ENCODE results near the gene OPRL1.
"Not testable (repeated sequence)": the region's sequence is repeated elsewhere in the genome, so short reads cannot be mapped to it uniquely, and the experiment has no call there.

Gene OPRL1

GRCh38 chr20:64116016-64116415 is 36.1 kb downstream of the OPRL1 start:
- WGBS (ENCODE audit: extremely low coverage, insufficient coverage, insufficient read length) = no CpG with 5 or more reads among the region's 21 CpGs
- Histone ChIP-seq H2BK120ac (ENCODE audit: insufficient read depth, low read length, poor library complexity) (no peak overlapping the region), H3K36me3 (ENCODE audit: control insufficient read depth in 1 of 2, insufficient read depth in 2 of 2, low read length in 2 of 2) (no peaks in the 10 kb centered on the region), H3K4me3 (ENCODE audit: low read depth, low read length) (no peak overlapping the region), H3K4ac (ENCODE audit: low read depth, low read length) (no peak overlapping the region), H2AFZ (ENCODE audit: insufficient read depth, low read length, poor library complexity) (no peak overlapping the region), H4K8ac (ENCODE audit: low read depth, low read length) (no peak overlapping the region), H3K27ac (ENCODE audit: low read depth, low read length) (no peak overlapping the region), H4K12ac (ENCODE audit: low read depth, low read length) (no peak overlapping the region), H3K14ac (ENCODE audit: low read length) (no peak overlapping the region), H3K23ac (ENCODE audit: low read length) (no peak overlapping the region), H3K18ac (ENCODE audit: low read length) (no peak overlapping the region), H3K4me2 (ENCODE audit: low read length) (no peak overlapping the region), H3K4me1 (ENCODE audit: control insufficient read depth in 1 of 2, insufficient read depth in 2 of 2, low read length in 2 of 2) (peaks cover 0 to 2% of the 10 kb centered on the region in 2 experiments), H2BK5ac (ENCODE audit: low read depth, low read length, poor library complexity) (no peak overlapping the region), H3K9ac (ENCODE audit: low read length) (no peak overlapping the region), H3K79me2 (ENCODE audit: control insufficient read depth, insufficient read depth, low read length, poor library complexity) (no peaks in the 10 kb centered on the region), H2AK5ac (ENCODE audit: low read length) (no peak overlapping the region), H2BK12ac (ENCODE audit: low read length) (no peak overlapping the region), H3K27me3 (ENCODE audit: insufficient read depth, low read length) (no peaks in the 10 kb centered on the region), H3K79me1 (ENCODE audit: low read length) (no peaks in the 10 kb centered on the region), H4K91ac (ENCODE audit: low read depth, low read length) (no peak overlapping the region), H3K9me3 (ENCODE audit: insufficient read depth, low read depth, low read length) (peaks cover 1% of the 10 kb centered on the region)
- no peak for DNase-seq

DNA sequence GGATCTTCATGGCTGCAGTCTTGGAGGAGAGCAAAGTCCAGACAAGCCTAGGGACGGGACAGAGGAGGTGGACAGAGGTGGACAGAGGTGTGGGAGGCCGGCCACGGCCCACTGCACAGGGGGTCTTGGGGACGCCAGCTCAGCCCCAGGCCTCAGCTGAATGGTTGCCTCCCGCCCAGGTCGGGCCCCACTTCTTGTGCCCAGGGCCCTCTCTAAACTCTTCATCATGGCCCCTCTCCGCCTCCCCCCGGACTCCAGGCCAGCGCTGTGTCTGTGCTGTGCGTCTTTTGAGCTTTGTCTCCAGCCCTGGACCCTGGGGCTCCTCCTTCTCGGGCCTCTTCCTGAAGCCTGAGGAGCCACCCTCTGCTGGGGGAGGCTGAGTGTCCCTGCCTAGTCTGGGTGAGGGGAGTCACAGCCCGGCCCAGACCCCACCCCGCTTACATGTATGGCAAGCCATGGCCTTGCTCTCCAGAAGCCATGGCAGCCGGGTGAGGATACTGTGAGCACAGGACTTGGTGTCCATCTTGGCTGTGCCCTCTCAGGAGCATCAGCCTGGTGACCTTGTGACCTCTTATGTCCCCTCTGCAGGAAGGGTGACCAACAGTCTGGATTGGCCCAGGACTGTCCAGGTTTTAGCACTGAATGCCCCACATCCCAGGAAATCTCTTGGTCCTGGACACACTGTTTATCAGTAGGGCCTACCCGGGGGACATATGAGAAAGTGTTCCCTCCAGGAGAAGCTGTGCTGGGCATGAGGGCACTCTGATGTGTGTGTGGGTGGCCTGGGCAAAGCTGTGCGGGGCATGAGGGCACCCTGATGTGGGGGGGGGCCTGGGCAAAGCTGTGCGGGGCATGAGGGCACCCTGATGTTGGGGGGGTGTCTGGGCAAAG is 36.9 kb downstream of the OPRL1 start:
- H3K18ac ChIP-seq (ENCODE audit: low read length) = no peak overlapping the region
- H3K4ac ChIP-seq (ENCODE audit: low read depth, low read length) = no peak overlapping the region
- DNase-seq = no peak
- H3K36me3 ChIP-seq (ENCODE audit: control insufficient read depth in 1 of 2, insufficient read depth in 2 of 2, low read length in 2 of 2) = no peaks in the 10 kb centered on the region
- H3K79me1 ChIP-seq (ENCODE audit: low read length) = no peaks in the 10 kb centered on the region
- H3K9ac ChIP-seq (ENCODE audit: low read length) = no peak overlapping the region
- peaks cover 1% of the 10 kb centered on the region for H3K9me3 ChIP-seq (ENCODE audit: insufficient read depth, low read depth, low read length)
- no CpG with 5 or more reads among the region's 17 CpGs for WGBS (ENCODE audit: extremely low coverage, insufficient coverage, insufficient read length)
- H4K12ac ChIP-seq (ENCODE audit: low read depth, low read length) = no peak overlapping the region
- no peaks in the 10 kb centered on the region for H3K27me3 ChIP-seq (ENCODE audit: insufficient read depth, low read length)
- H2AFZ ChIP-seq (ENCODE audit: insufficient read depth, low read length, poor library complexity) = no peak overlapping the region
- H3K79me2 ChIP-seq (ENCODE audit: control insufficient read depth, insufficient read depth, low read length, poor library complexity) = no peaks in the 10 kb centered on the region
- no peak overlapping the region for H2BK12ac ChIP-seq (ENCODE audit: low read length)
- H3K4me3 ChIP-seq (ENCODE audit: low read depth, low read length) = no peak overlapping the region
- peaks cover 0 to 2% of the 10 kb centered on the region in 2 experiments for H3K4me1 ChIP-seq (ENCODE audit: control insufficient read depth in 1 of 2, insufficient read depth in 2 of 2, low read length in 2 of 2)
- H2BK5ac ChIP-seq (ENCODE audit: low read depth, low read length, poor library complexity) = no peak overlapping the region
- no peak overlapping the region for H3K27ac ChIP-seq (ENCODE audit: low read depth, low read length)
- H2BK120ac ChIP-seq (ENCODE audit: insufficient read depth, low read length, poor library complexity) = no peak overlapping the region
- no peak overlapping the region for H3K14ac ChIP-seq (ENCODE audit: low read length)
- H2AK5ac ChIP-seq (ENCODE audit: low read length) = no peak overlapping the region
- no peak overlapping the region for H3K4me2 ChIP-seq (ENCODE audit: low read length)
- no peak overlapping the region for H4K91ac ChIP-seq (ENCODE audit: low read depth, low read length)
- H4K8ac ChIP-seq (ENCODE audit: low read depth, low read length) = no peak overlapping the region
- no peak overlapping the region for H3K23ac ChIP-seq (ENCODE audit: low read length)

- not testable (repeated sequence) for H3K36me3 ChIP-seq (ENCODE audit: control insufficient read depth in 1 of 2, insufficient read depth in 2 of 2, low read length in 2 of 2); H3K4me1 ChIP-seq (ENCODE audit: control insufficient read depth in 1 of 2, insufficient read depth in 2 of 2, low read length in 2 of 2); H4K8ac ChIP-seq (ENCODE audit: low read depth, low read length); H3K79me1 ChIP-seq (ENCODE audit: low read length); H3K23ac ChIP-seq (ENCODE audit: low read length); H3K79me2 ChIP-seq (ENCODE audit: control insufficient read depth, insufficient read depth, low read length, poor library complexity); H3K9me3 ChIP-seq (ENCODE audit: insufficient read depth, low read depth, low read length); H3K4me3 ChIP-seq (ENCODE audit: low read depth, low read length); H3K4ac ChIP-seq (ENCODE audit: low read depth, low read length); H2AFZ ChIP-seq (ENCODE audit: insufficient read depth, low read length, poor library complexity); H3K27me3 ChIP-seq (ENCODE audit: insufficient read depth, low read length); H3K14ac ChIP-seq (ENCODE audit: low read length); H4K12ac ChIP-seq (ENCODE audit: low read depth, low read length); H4K91ac ChIP-seq (ENCODE audit: low read depth, low read length); H2BK12ac ChIP-seq (ENCODE audit: low read length); H2BK120ac ChIP-seq (ENCODE audit: insufficient read depth, low read length, poor library complexity); H2AK5ac ChIP-seq (ENCODE audit: low read length); H3K27ac ChIP-seq (ENCODE audit: low read depth, low read length); H2BK5ac ChIP-seq (ENCODE audit: low read depth, low read length, poor library complexity); H3K4me2 ChIP-seq (ENCODE audit: low read length); H3K9ac ChIP-seq (ENCODE audit: low read length); H3K18ac ChIP-seq (ENCODE audit: low read length); DNase-seq
- no CpG with 5 or more reads among the region's 6 CpGs for WGBS (ENCODE audit: extremely low coverage, insufficient coverage, insufficient read length)
Measured at GRCh38 chr20:64117432-64117777, 37.5 kb downstream of the OPRL1 start.

DNA sequence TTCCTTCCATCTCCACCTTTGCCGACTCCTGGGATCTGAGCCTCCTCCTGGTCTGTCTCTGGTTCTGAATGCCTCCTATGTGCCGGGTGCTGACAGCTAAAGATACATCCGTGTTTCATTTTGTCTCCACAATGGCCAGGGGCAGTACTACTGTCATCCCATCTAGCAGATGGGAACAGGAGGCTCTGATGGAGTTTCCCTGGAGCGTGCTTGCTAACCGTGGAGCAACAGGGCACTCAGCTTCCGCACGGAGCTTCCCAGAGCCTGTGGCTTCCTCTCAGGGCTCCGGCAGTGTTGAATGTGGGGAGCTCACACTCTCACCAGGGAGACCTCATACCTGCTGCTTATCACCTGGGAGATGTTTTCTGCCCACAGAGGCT is 39.4 kb downstream of the OPRL1 start:
- Histone ChIP-seq H3K79me2 (ENCODE audit: control insufficient read depth, insufficient read depth, low read length, poor library complexity) (no peaks in the 10 kb centered on the region), H3K14ac (ENCODE audit: low read length) (no peak overlapping the region), H4K12ac (ENCODE audit: low read depth, low read length) (no peak overlapping the region), H3K4me3 (ENCODE audit: low read depth, low read length) (no peak overlapping the region), H3K27ac (ENCODE audit: low read depth, low read length) (no peak overlapping the region), H3K79me1 (ENCODE audit: low read length) (no peaks in the 10 kb centered on the region), H2AK5ac (ENCODE audit: low read length) (no peak overlapping the region), H2BK120ac (ENCODE audit: insufficient read depth, low read length, poor library complexity) (no peak overlapping the region), H3K9ac (ENCODE audit: low read length) (no peak overlapping the region), H3K9me3 (ENCODE audit: insufficient read depth, low read depth, low read length) (peaks cover 1% of the 10 kb centered on the region), H3K4ac (ENCODE audit: low read depth, low read length) (no peak overlapping the region), H2AFZ (ENCODE audit: insufficient read depth, low read length, poor library complexity) (no peak overlapping the region), H3K18ac (ENCODE audit: low read length) (no peak overlapping the region), H3K4me1 (ENCODE audit: control insufficient read depth in 1 of 2, insufficient read depth in 2 of 2, low read length in 2 of 2) (peaks cover 0 to 2% of the 10 kb centered on the region in 2 experiments), H3K27me3 (ENCODE audit: insufficient read depth, low read length) (no peaks in the 10 kb centered on the region), H3K23ac (ENCODE audit: low read length) (no peak overlapping the region), H4K91ac (ENCODE audit: low read depth, low read length) (no peak overlapping the region), H3K4me2 (ENCODE audit: low read length) (no peak overlapping the region), H2BK5ac (ENCODE audit: low read depth, low read length, poor library complexity) (no peak overlapping the region), H4K8ac (ENCODE audit: low read depth, low read length) (no peak overlapping the region), H2BK12ac (ENCODE audit: low read length) (no peak overlapping the region), H3K36me3 (ENCODE audit: control insufficient read depth in 1 of 2, insufficient read depth in 2 of 2, low read length in 2 of 2) (no peaks in the 10 kb centered on the region)
- DNase-seq = no peak
- WGBS (ENCODE audit: extremely low coverage, insufficient coverage, insufficient read length) = no CpG with 5 or more reads among the region's 8 CpGs
